Mesenchymal stem cell (in vitro differentiated cells and primary cell): ENCODE measurements around the gene IL2RA.

Experiments
- DNase-seq: peaks from one replicate; pipeline ENCODE4 v3.0.0-alpha.2; 2013
- H2AFZ ChIP-seq: one replicate; pipeline ENCODE4 v1.6.1; 2013; ENCODE audit warnings: low read depth, mild to moderate bottlenecking, control low read depth, inconsistent platforms, low read length, moderate library complexity
- H2AK5ac ChIP-seq: 2 replicates; pipeline ENCODE4 v1.6.1; 2013; ENCODE audit warnings: low read length, moderate library complexity, mild to moderate bottlenecking, inconsistent platforms; ENCODE audit not compliant: severe bottlenecking
- H2BK120ac ChIP-seq: one replicate; pipeline ENCODE4 v1.6.1; 2013; ENCODE audit warnings: low read depth, mild to moderate bottlenecking, inconsistent platforms, low read length, moderate library complexity
- H2BK12ac ChIP-seq, 2 experiments: one replicate each; pipeline ENCODE4 v1.6.1; 2013; ENCODE audit warnings: inconsistent platforms in 2 of 2, low read length in 2 of 2, mild to moderate bottlenecking in 2 of 2, moderate library complexity in 2 of 2, control low read depth in 1 of 2
- H2BK15ac ChIP-seq: one replicate; pipeline ENCODE4 v1.6.1; 2013; ENCODE audit warnings: mild to moderate bottlenecking, low read depth, inconsistent platforms; ENCODE audit not compliant: poor library complexity, severe bottlenecking
- H2BK5ac ChIP-seq: 2 replicates; pipeline ENCODE4 v1.6.1; 2013; ENCODE audit warnings: low read depth, mild to moderate bottlenecking, low read length, control low read depth, inconsistent platforms; ENCODE audit not compliant: poor library complexity, severe bottlenecking
- H3K14ac ChIP-seq, 2 experiments: one replicate each; pipeline ENCODE4 v1.6.1; 2013; ENCODE audit warnings: inconsistent platforms in 2 of 2, low read length in 2 of 2, control low read depth in 1 of 2, mild to moderate bottlenecking in 1 of 2, moderate library complexity in 1 of 2
- H3K18ac ChIP-seq, 2 experiments: one replicate each; pipeline ENCODE4 v1.6.1; 2013; ENCODE audit warnings: inconsistent platforms in 2 of 2, low read length in 2 of 2, control low read depth in 1 of 2, low read depth in 1 of 2, mild to moderate bottlenecking in 1 of 2
- H3K23ac ChIP-seq, 2 experiments: one replicate each; pipeline ENCODE4 v1.6.1; 2013; ENCODE audit warnings: inconsistent platforms in 2 of 2, low read length in 2 of 2, mild to moderate bottlenecking in 2 of 2, moderate library complexity in 2 of 2, control low read depth in 1 of 2
- H3K27ac ChIP-seq: 2 replicates; pipeline ENCODE4 v1.5.1; 2013; ENCODE audit warnings: mild to moderate bottlenecking, moderate library complexity, low read length, control low read depth, inconsistent platforms; ENCODE audit not compliant: poor library complexity, severe bottlenecking
- H3K27me3 ChIP-seq, 2 experiments: 2 replicates each; pipeline versions ENCODE4 v1.6.1 to v1.7.0; 2013; ENCODE audit warnings: low read length in 2 of 2, mild to moderate bottlenecking in 2 of 2, moderate library complexity in 2 of 2, control low read depth in 1 of 2, inconsistent platforms in 1 of 2; ENCODE audit not compliant: control insufficient read depth in 1 of 2, insufficient read depth in 1 of 2
- H3K36me3 ChIP-seq, 2 experiments: 2 replicates each; pipeline versions ENCODE4 v1.6.1 to v1.7.0; 2013; ENCODE audit warnings: low read length in 2 of 2, control low read depth in 1 of 2, inconsistent platforms in 1 of 2, low read depth in 1 of 2, mild to moderate bottlenecking in 1 of 2; ENCODE audit not compliant: insufficient read depth in 2 of 2, control insufficient read depth in 1 of 2
- H3K4ac ChIP-seq, 2 experiments: one replicate each; pipeline ENCODE4 v1.6.1; 2013; ENCODE audit warnings: inconsistent platforms in 2 of 2, low read length in 2 of 2, mild to moderate bottlenecking in 2 of 2, moderate library complexity in 2 of 2, control low read depth in 1 of 2, low read depth in 1 of 2
- H3K4me1 ChIP-seq: 2 replicates; pipeline ENCODE4 v1.6.1; 2013; ENCODE audit warnings: low read depth, low read length, control low read depth; ENCODE audit not compliant: control insufficient read depth, insufficient read depth
- H3K4me2 ChIP-seq: 2 replicates; pipeline ENCODE4 v1.6.1; 2013; ENCODE audit warnings: low read length, mild to moderate bottlenecking, inconsistent platforms; ENCODE audit not compliant: poor library complexity, severe bottlenecking
- H3K4me3 ChIP-seq, 2 experiments: 2 replicates each; pipeline versions ENCODE4 v1.5.1 to v1.7.0; 2013; ENCODE audit warnings: low read length in 2 of 2, mild to moderate bottlenecking in 2 of 2, control low read depth in 1 of 2, low read depth in 1 of 2; ENCODE audit not compliant: insufficient read depth in 1 of 2
- H3K79me1 ChIP-seq: replicated peaks from 2 replicates; pipeline ENCODE4 v1.6.1; 2013; ENCODE audit warnings: mild to moderate bottlenecking, control low read depth, low read length, inconsistent platforms; ENCODE audit not compliant: poor library complexity, severe bottlenecking
- H3K9ac ChIP-seq: 2 replicates; pipeline ENCODE4 v1.7.0; 2013; ENCODE audit warnings: mild to moderate bottlenecking, low read length, moderate library complexity
- H3K9me3 ChIP-seq: 2 replicates; pipeline ENCODE4 v1.7.0; 2013; ENCODE audit warnings: mild to moderate bottlenecking, low read length; ENCODE audit not compliant: control insufficient read depth
- H4K8ac ChIP-seq: one replicate; pipeline ENCODE4 v1.6.1; 2013; ENCODE audit warnings: inconsistent platforms, mild to moderate bottlenecking, low read length, moderate library complexity
- H4K91ac ChIP-seq: one replicate; pipeline ENCODE4 v1.6.1; 2013; ENCODE audit warnings: mild to moderate bottlenecking, low read length, inconsistent platforms
- WGBS: methylation state at CpG from one replicate; pipeline ENCODE4 v1.1.7; 2013; ENCODE audit warnings: mixed read lengths; 5-methylcytosine and 5-hydroxymethylcytosine counted together

IL2RA gene

GRCh38 chr10:5981529-5981928, 80.6 kb downstream of the IL2RA start:
- Histone ChIP-seq H3K27me3 (peaks cover 0 to 14% of the 10 kb centered on the region in 2 experiments), H3K27ac (no peak overlapping the region), H3K18ac (no peak overlapping the region), H3K23ac (peak overlapping the region; percentile 7 to 61), H4K8ac (no peak overlapping the region), H3K4me1 (peaks cover 11% of the 10 kb centered on the region), H2BK120ac (no peak overlapping the region), H3K9me3 (no peaks in the 10 kb centered on the region), H3K79me1 (no peaks in the 10 kb centered on the region), H4K91ac (no peak overlapping the region), H3K4me2 (no peak overlapping the region), H2BK15ac (no peak overlapping the region), H3K4me3 (no peak overlapping the region), H2AK5ac (no peak overlapping the region), H2BK12ac (no peak overlapping the region), H3K4ac (no peak overlapping the region), H2BK5ac (no peak overlapping the region), H3K14ac (no peak overlapping the region), H3K36me3 (no peaks in the 10 kb centered on the region), H3K9ac (no peak overlapping the region), H2AFZ (no peak overlapping the region)
- WGBS: 93% methylated on average over 9 of the region's 9 CpGs
- no peak for DNase-seq

- Histone ChIP-seq H3K79me1 (no peaks in the 10 kb centered on the region), H2AFZ (no peak overlapping the region), H2BK12ac (no peak overlapping the region), H3K27me3 (peaks cover 0 to 10% of the 10 kb centered on the region in 2 experiments), H2BK15ac (no peak overlapping the region), H3K9me3 (no peaks in the 10 kb centered on the region), H3K4ac (no peak overlapping the region), H3K4me1 (peaks cover 14% of the 10 kb centered on the region), H3K23ac (no peak overlapping the region), H2BK5ac (no peak overlapping the region), H3K4me3 (peak overlapping the region in 1 of 2 experiments; percentile 90), H3K14ac (no peak overlapping the region), H3K27ac (no peak overlapping the region), H3K9ac (peak overlapping the region; percentile 81), H4K91ac (no peak overlapping the region), H3K36me3 (no peaks in the 10 kb centered on the region), H4K8ac (no peak overlapping the region), H3K18ac (no peak overlapping the region), H2AK5ac (no peak overlapping the region), H2BK120ac (no peak overlapping the region), H3K4me2 (peak overlapping the region; percentile 99)
- DNase-seq: peak; percentile 15
- 15% methylated on average over 6 of the region's 6 CpGs for WGBS
Measured at GRCh38 chr10:5978230-5978489, 84.0 kb downstream of the IL2RA start.

- peaks cover 14% of the 10 kb centered on the region for H3K4me1 ChIP-seq
- no peaks in the 10 kb centered on the region for H3K36me3 ChIP-seq
- no peak within 1 kb of the TSS for H2AK5ac ChIP-seq
- H2BK120ac ChIP-seq: no peak within 1 kb of the TSS
- no peak within 1 kb of the TSS for H2BK5ac ChIP-seq
- H4K8ac ChIP-seq: peak within 1 kb of the TSS; percentile 24
- DNase-seq: peak; percentile 88
- H2BK15ac ChIP-seq: peak within 1 kb of the TSS; percentile 63
- no peaks in the 10 kb centered on the region for H3K9me3 ChIP-seq
- H3K27ac ChIP-seq: no peak within 1 kb of the TSS
- no peaks in the 10 kb centered on the region for H3K79me1 ChIP-seq
- H3K4me2 ChIP-seq: peak within 1 kb of the TSS; percentile 99
- peak within 1 kb of the TSS in 1 of 2 experiments; percentile 71 for H2BK12ac ChIP-seq
- peak within 1 kb of the TSS; percentile 81 for H3K9ac ChIP-seq
- peak within 1 kb of the TSS in 1 of 2 experiments; percentile 56 for H3K4ac ChIP-seq
- WGBS: under 1% methylated on average over 69 of the region's 80 CpGs
- H3K4me3 ChIP-seq: peak within 1 kb of the TSS; percentile 80 to 90
- H3K27me3 ChIP-seq: peaks cover 0 to 10% of the 10 kb centered on the region in 2 experiments
- H3K18ac ChIP-seq: peak within 1 kb of the TSS; percentile 1 to 73
- H3K23ac ChIP-seq: peak within 1 kb of the TSS in 1 of 2 experiments; percentile 40
- no peak within 1 kb of the TSS for H4K91ac ChIP-seq
- H3K14ac ChIP-seq: peak within 1 kb of the TSS in 1 of 2 experiments; percentile 75
- H2AFZ ChIP-seq: peak within 1 kb of the TSS; percentile 97
Measured at GRCh38 chr10:5977471-5978229, 84.5 kb downstream of the IL2RA start, which contains the start of gene IL15RA. TSS of gene IL15RA (minus strand) at chr10:5977543. CDS start at chr10:5977492, 51 bp downstream.

DNA sequence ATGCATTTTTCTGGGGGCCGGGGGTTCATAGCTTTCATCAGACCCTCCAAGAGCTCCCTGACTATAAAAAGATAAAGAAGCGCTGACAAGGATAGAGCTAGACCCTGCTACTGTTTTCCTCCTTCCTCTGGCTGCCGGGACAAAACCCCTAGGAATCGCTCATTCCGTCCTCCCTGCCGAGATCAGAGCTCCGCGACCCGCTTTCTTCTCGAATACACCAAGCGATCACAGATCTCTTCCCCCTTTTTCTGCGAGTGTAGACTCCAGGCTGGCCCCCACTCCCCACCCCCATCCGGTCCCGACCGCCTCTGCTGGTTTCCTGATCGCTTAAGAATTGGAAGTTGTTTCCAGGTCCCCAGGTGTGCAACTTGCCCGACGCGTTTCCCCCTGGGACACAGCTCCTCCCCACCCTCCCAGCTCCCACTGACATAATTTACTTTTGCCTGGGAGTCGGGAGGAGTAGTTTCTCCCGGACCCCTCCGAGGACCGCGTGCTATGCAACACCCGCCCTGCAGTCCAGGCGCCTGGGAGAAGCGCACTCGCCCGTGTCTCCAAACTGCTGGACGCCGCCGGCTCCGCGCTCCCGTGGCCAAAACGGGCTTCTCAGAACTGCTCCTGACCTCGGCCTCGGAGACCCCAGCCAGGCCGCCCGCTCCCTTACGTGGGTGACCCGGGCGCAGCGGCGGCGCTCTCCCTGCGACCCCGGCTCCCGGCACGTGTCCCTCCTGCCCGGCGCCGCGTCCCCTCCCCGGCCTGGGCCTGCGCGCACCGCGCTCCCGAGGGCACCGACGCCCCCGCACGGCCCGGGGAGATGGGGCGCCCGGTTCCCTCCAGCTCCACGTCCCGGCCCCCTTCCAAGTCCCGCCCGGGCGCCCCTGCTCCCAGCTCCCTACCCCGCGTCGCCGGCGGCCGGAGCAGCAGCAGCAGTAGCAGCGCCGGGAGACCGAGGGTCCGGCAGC, 85.4 kb downstream of the IL2RA start:
- no peak overlapping the region for H4K91ac ChIP-seq
- H3K23ac ChIP-seq: peak overlapping the region in 1 of 2 experiments; percentile 40
- peak overlapping the region; percentile 99 for H3K4me2 ChIP-seq
- peak overlapping the region; percentile 63 for H2BK15ac ChIP-seq
- H3K9me3 ChIP-seq: no peaks in the 10 kb centered on the region
- peak overlapping the region in 1 of 2 experiments; percentile 73 for H3K18ac ChIP-seq
- H3K4me3 ChIP-seq: peak overlapping the region; percentile 80 to 90
- H3K79me1 ChIP-seq: no peaks in the 10 kb centered on the region
- H3K14ac ChIP-seq: peak overlapping the region in 1 of 2 experiments; percentile 75
- H2BK5ac ChIP-seq: no peak overlapping the region
- H3K27me3 ChIP-seq: peaks cover 0 to 9% of the 10 kb centered on the region in 2 experiments
- peak overlapping the region; percentile 24 for H4K8ac ChIP-seq
- no peak overlapping the region for H2BK120ac ChIP-seq
- no peaks in the 10 kb centered on the region for H3K36me3 ChIP-seq
- peak overlapping the region in 1 of 2 experiments; percentile 71 for H2BK12ac ChIP-seq
- H3K4ac ChIP-seq: peak overlapping the region in 1 of 2 experiments; percentile 56
- no peak overlapping the region for H3K27ac ChIP-seq
- WGBS: 1% methylated on average over 67 of the region's 82 CpGs
- DNase-seq: peak; percentile 65
- H3K9ac ChIP-seq: peak overlapping the region; percentile 81
- H3K4me1 ChIP-seq: peaks cover 14% of the 10 kb centered on the region
- peak overlapping the region; percentile 97 for H2AFZ ChIP-seq
- no peak overlapping the region for H2AK5ac ChIP-seq
